Measurements from ENCODE around the gene FYN.

FYN gene

DNA sequence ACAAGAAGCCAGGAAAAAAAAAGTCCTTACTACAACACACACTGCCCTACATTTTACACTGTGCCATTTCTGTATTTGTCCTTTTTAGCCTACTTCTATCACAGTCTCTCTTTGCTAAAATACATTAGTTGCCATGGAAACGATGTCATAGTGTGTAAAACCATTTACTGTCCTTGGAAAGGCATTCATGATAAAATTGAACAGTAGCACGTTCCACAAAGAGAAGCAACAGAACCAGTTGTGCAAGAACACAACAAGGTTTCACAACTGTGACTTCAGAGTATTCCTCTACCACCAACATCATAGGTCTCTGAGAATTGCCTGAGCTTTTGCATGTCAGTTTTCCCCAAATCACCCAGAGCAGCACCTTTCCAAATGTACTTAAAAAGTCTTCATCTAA lies 20.5 kb downstream of the FYN start:
- no peak overlapping the region for H3K9ac ChIP-seq (ENCODE audit: low read depth, low read length)
- H3K9me3 ChIP-seq (ENCODE audit: control insufficient read depth, insufficient read depth, low read length): no peaks in the 10 kb centered on the region
- H3K36me3 ChIP-seq (ENCODE audit: insufficient read depth, low read length): no peaks in the 10 kb centered on the region
- peaks cover 30% of the 10 kb centered on the region; the same call in 1 of the 2 replicates for H3K4me1 ChIP-seq (ENCODE audit: insufficient read depth, low read length)

DNA sequence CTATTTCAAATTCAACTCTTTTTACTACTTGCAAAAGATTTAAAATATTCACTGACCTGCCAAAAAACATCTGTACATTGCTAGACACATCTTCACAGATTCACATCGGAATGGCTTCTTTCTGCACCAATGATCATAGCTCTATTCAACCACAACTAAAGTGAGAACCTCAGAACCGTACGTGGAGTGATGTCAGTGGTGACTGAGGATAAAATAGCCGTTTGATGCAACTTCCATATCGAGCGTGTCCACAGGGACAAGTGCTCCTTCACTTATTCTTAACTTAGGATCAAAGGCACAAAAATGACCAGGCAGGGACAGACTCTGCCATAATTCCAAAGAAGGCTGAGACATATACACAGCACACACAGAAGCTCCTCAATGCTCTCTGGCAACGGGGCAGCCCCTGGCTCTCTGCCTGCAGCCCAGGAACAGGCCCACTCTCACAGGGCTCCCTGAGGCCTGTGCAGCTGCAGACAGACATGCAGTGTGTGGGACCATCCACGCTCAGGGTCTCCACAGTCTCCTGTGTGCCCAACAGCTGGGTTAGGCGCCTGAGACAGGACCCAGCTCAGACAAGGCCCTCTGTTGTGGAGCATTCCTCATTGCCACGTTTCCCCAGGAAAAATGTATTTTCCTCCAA lies 22.8 kb downstream of the FYN start:
- no peaks in the 10 kb centered on the region for H3K36me3 ChIP-seq (ENCODE audit: insufficient read depth, low read length)
- no peaks in the 10 kb centered on the region for H3K9me3 ChIP-seq (ENCODE audit: control insufficient read depth, insufficient read depth, low read length)
- H3K4me1 ChIP-seq (ENCODE audit: insufficient read depth, low read length): peaks cover 23% of the 10 kb centered on the region
- no peak overlapping the region for H3K9ac ChIP-seq (ENCODE audit: low read depth, low read length)

DNA sequence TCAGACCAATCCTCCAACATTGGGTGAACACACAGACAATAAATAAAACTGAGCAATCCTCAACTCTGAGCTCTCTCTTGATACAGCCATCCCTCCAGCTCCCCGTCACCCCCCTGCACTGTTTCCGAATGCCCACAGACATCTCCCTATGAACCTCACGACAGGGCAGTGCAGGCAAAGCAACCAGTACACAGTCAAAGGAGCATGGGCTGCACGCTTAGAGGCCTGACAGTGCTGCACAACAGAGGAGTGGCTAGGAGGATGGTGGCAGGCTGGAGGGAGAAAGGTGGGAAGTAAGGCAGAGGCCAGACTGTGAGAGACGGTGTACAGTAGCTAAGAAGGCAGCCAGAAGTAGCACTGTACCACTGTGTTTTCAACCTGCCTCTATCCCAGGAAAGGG lies 24.0 kb downstream of the FYN start:
- H3K4me1 ChIP-seq (ENCODE audit: insufficient read depth, low read length): peaks cover 26% of the 10 kb centered on the region
- H3K9ac ChIP-seq (ENCODE audit: low read depth, low read length): no peak overlapping the region
- no peaks in the 10 kb centered on the region for H3K9me3 ChIP-seq (ENCODE audit: control insufficient read depth, insufficient read depth, low read length)
- no peaks in the 10 kb centered on the region for H3K36me3 ChIP-seq (ENCODE audit: insufficient read depth, low read length)

DNA sequence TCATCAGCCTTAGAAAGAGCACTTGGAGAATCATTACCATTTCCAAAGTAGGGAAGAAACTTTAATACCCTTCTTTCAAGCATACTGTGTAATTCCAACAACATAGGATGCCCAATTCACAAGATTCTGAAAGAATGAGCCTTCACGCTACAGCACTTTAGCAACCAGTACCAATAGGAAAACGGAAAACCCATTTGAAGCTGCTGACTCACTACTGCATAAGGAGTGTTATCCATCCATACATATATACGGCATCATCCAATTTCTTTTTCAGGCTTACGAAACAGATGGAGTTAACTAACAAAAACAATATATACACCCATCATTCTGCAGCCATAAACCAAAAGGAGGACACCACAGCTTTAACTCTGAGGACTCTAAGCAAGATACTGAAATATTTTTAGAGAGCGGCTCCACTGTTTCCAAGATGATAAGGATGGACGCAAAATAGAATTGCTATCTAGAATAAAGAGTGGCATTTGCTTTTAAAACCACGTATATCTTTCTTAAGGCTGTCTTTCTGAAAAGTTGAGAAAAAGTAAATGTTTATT lies 24.9 kb downstream of the FYN start:
- Histone ChIP-seq H3K9ac (ENCODE audit: low read depth, low read length) (no peak overlapping the region), H3K9me3 (ENCODE audit: control insufficient read depth, insufficient read depth, low read length) (no peaks in the 10 kb centered on the region), H3K36me3 (ENCODE audit: insufficient read depth, low read length) (no peaks in the 10 kb centered on the region), H3K4me1 (ENCODE audit: insufficient read depth, low read length) (peaks cover 27% of the 10 kb centered on the region)

DNA sequence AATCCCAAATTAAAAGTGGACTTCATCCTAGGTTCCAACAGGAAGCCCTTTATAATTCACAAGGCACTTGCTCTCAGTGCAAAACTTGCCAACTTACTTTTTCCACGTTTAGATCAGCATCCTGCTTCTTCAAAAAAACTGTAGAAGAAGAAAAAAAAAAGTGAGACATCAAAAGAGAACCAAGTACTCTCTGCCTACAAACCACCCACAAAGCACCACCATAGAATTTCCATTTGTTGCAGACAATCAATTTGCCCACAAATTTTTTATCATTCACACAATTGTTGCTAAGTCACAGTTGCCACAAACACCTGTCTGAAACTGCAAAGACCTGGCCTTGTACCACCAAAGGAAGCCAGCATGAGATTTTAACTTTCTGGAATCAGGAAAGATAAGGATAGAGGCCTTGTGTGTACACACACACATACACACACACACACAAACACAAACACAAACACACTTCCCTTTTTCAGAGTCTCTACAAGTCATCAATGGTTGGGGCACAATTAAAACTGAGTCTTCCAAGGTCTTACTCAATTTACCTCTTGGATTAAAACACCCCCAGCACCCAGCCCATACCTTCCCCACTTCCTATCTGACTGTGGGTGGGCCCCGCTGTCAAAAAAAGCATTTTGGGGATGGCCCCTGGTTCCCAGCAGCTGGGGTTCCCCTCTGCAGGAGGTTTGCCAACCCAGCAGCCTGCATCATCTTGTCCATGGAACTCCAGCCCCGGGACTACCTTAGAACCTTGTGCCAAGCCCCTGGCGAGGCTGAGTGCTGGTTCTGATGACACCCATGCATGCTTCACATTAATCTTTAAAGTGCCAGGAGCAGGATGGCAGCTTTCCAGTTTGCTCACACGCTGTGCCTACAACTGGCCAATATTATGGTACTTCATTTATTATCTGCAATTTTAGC lies 26.5 kb downstream of the FYN start:
- H3K4me1 ChIP-seq (ENCODE audit: insufficient read depth, low read length): peaks cover 38% of the 10 kb centered on the region
- H3K9me3 ChIP-seq (ENCODE audit: control insufficient read depth, insufficient read depth, low read length): no peaks in the 10 kb centered on the region; the same call in 1 of the 2 replicates
- H3K36me3 ChIP-seq (ENCODE audit: insufficient read depth, low read length): no peaks in the 10 kb centered on the region
- no peak overlapping the region for H3K9ac ChIP-seq (ENCODE audit: low read depth, low read length)

DNA sequence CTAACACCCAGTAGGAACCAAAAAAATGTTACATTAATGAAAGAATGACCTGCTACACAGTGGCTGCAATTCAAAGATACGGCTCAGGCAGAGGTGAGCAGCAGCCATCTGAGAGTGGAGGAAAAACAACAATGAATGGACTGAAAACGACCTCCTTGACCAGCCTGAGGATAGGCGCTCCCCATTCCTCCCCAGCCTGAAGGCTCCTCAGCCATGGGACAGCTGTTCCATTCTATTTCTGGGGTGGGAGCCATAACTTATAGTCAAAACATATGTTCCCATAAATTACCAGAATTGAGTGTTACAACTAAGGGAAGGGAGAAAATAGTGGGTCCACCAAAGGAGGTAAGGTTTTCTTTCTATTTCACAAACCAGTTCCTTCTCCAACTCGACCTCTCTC lies 27.2 kb downstream of the FYN start:
- H3K36me3 ChIP-seq (ENCODE audit: insufficient read depth, low read length): no peaks in the 10 kb centered on the region
- H3K4me1 ChIP-seq (ENCODE audit: insufficient read depth, low read length): peaks cover 40% of the 10 kb centered on the region
- H3K9ac ChIP-seq (ENCODE audit: low read depth, low read length): no peak overlapping the region
- H3K9me3 ChIP-seq (ENCODE audit: control insufficient read depth, insufficient read depth, low read length): no peaks in the 10 kb centered on the region; the same call in 1 of the 2 replicates

DNA sequence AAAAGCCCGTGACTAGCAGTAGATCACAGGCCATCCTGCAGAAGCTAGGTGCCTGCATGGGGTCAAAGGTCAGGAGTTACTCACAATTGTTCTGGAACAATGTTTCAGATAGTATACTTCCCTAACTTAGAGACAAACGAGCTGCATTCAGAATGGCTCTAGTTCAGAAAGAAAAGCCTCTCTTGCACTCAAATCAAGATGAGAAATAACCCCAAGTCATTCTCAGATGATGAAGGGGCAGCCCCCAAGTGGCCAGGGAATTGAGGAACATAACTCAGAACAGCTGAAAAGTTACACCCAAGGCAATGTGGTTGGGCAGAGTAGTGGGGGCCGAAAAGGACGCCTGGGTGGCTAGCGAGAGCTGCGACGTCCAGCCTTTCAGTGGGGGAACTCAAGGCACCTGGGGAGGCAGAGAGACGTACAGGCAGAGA lies 27.8 kb downstream of the FYN start:
- Histone ChIP-seq H3K36me3 (ENCODE audit: insufficient read depth, low read length) (no peaks in the 10 kb centered on the region), H3K4me1 (ENCODE audit: insufficient read depth, low read length) (peaks cover 40% of the 10 kb centered on the region), H3K9ac (ENCODE audit: low read depth, low read length) (no peak overlapping the region), H3K9me3 (ENCODE audit: control insufficient read depth, insufficient read depth, low read length) (no peaks in the 10 kb centered on the region; the same call in 1 of the 2 replicates)

DNA sequence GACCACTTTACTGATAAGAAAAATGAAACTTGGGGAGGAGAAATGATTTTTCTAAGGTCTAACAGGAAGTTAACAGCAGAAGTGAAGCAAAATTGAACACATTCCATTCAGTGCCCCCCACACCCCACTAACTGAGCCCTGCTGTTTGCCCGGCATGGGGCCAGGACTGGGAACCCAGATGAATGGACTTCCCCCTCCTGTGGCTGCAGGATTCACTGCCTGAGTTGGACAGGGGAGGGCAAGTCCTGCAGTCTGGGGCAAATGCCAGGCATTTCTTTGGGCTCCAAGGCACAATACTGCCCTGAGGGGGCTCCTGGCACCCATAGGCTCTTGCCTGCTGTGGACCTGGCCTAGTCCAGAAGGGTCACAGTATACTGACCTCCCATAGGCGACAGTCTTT lies 28.3 kb downstream of the FYN start:
- H3K9me3 ChIP-seq (ENCODE audit: control insufficient read depth, insufficient read depth, low read length): no peaks in the 10 kb centered on the region; the same call in 1 of the 2 replicates
- H3K4me1 ChIP-seq (ENCODE audit: insufficient read depth, low read length): peaks cover 40% of the 10 kb centered on the region
- H3K36me3 ChIP-seq (ENCODE audit: insufficient read depth, low read length): no peaks in the 10 kb centered on the region
- no peak overlapping the region for H3K9ac ChIP-seq (ENCODE audit: low read depth, low read length)

DNA sequence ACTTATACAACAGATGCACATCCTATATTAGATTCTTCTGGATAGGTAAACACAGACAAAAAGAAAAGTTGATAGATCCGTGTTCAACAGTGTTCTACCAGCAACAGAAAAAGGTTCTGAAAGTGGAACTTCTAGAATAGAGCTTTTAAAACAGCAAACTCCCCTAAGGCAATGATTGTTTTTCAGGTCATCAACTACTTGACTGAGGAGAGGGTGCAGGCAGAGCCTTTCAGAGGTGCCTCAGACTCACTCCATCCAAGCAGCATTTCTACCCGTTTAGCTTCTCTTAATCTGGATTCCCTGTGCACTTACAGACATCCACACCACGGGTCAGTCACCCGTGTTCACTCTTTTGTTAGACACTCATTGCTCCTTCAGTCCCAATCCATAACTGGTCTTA lies 28.9 kb downstream of the FYN start:
- Histone ChIP-seq H3K4me1 (ENCODE audit: insufficient read depth, low read length) (peaks cover 40% of the 10 kb centered on the region), H3K36me3 (ENCODE audit: insufficient read depth, low read length) (no peaks in the 10 kb centered on the region), H3K9ac (ENCODE audit: low read depth, low read length) (no peak overlapping the region), H3K9me3 (ENCODE audit: control insufficient read depth, insufficient read depth, low read length) (no peaks in the 10 kb centered on the region; the same call in 1 of the 2 replicates)

DNA sequence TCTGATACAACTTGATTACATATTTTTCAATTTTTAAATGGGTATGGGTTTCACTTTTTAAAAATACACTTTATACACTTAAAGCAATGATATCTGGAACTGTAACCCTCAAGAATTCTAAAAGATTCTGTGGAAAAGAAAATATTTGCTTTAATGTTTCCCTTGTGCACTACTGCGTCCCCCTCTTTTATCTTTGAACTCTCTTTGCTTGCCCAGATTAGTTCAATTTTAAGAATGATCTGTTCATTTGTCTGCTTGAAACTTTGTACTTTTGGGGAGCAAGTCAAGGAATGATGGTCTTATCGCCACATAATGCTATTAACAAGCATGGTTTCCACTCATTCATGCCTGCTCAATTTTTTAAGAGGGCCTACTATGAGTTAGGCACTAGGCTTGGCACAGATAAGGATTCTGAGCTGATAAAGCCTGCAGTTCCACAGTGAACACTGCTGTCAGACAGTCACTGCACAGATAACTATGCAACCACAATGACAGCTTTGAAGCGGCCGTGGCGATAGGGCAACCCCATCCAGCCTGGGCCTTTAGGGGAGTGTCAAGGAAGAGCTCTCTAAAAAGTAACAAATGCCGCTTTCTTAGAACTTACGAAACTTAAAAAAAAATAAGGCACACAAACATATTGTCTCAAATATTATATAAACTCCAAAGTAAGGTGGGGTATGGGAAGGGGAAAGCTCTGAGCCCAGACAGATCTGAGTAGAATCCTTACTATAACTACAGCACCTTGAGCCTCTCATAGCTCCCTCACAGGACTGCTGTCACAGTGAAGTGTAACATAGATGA lies 29.7 kb downstream of the FYN start:
- peaks cover 40% of the 10 kb centered on the region for H3K4me1 ChIP-seq (ENCODE audit: insufficient read depth, low read length)

DNA sequence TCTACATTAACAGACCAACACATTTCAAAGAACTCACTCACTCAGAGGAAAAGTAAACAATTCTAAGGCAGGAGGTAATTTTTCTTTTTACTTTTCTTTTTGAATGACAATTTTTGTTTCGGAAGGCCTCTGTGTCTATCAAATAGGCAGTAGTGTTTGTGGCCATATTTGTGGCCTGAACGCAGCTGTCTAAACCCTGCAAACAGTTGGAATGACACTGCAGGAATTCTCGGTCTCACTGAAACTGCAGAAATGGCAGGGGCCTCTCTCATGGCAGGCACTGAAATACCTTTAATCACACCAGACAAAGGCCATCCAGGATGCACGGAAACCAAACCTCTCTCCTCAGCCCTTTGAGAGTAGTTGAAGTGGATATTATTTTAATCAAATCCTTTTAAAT lies 30.4 kb downstream of the FYN start:
- Histone ChIP-seq H3K4me1 (ENCODE audit: insufficient read depth, low read length) (peaks cover 40% of the 10 kb centered on the region), H3K36me3 (ENCODE audit: insufficient read depth, low read length) (no peaks in the 10 kb centered on the region), H3K9me3 (ENCODE audit: control insufficient read depth, insufficient read depth, low read length) (no peaks in the 10 kb centered on the region; the same call in 1 of the 2 replicates), H3K9ac (ENCODE audit: low read depth, low read length) (no peak overlapping the region)

More for the DNA sequence above, 29.7 kb downstream of the FYN start:
- H3K9ac ChIP-seq (ENCODE audit: low read depth, low read length): no peak overlapping the region
- H3K36me3 ChIP-seq (ENCODE audit: insufficient read depth, low read length): no peaks in the 10 kb centered on the region
- H3K9me3 ChIP-seq (ENCODE audit: control insufficient read depth, insufficient read depth, low read length): no peaks in the 10 kb centered on the region; the same call in 1 of the 2 replicates

DNA sequence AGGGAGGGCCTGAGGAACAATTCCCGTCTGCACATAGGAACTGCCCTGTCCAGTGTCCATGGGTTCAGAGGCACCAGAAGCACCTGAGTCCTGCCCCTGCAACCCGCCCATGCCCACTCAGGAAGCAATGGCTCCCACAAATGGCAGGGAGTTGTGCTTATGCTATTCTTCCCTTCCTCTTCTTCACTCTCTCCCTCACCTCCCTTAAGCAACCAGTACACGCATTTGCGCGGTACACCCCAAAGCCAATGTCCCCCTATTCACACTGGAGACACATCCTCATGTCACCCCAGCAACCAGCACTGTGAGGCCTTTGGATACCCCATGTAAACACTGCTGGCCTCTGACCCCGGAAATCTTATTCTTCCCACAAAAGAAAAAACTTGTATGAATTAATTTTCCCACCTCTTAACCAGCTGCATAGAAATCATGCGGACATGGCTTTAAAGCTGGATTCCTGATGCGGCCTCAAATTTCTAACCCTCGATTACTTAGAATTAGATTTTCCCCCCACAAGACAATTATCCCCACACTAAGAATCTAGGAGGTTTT lies 30.9 kb downstream of the FYN start:
- Histone ChIP-seq H3K36me3 (ENCODE audit: insufficient read depth, low read length) (no peaks in the 10 kb centered on the region), H3K4me1 (ENCODE audit: insufficient read depth, low read length) (peaks cover 40% of the 10 kb centered on the region), H3K9me3 (ENCODE audit: control insufficient read depth, insufficient read depth, low read length) (no peaks in the 10 kb centered on the region; the same call in 1 of the 2 replicates), H3K9ac (ENCODE audit: low read depth, low read length) (no peak overlapping the region)

DNA sequence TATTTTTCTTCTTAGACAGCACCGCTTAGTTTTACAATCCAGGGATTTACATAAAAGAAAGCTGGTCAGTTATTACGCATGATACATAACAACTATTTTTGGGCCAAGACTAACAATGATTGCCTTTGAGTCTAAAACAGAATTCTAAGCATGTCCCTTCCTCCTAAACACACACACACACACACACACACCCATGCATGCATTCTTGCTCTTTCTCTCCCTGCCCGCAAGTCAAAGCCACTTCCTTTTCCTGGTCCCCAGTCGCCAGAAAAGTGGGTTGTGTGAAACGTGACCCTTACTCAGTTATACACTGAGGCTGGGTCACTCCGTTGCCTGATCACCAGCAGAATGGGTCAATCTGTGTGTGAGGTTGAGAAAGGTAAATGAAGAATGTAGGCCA lies 31.4 kb downstream of the FYN start:
- Histone ChIP-seq H3K4me1 (ENCODE audit: insufficient read depth, low read length) (peaks cover 40% of the 10 kb centered on the region), H3K36me3 (ENCODE audit: insufficient read depth, low read length) (no peaks in the 10 kb centered on the region), H3K9ac (ENCODE audit: low read depth, low read length) (no peak overlapping the region), H3K9me3 (ENCODE audit: control insufficient read depth, insufficient read depth, low read length) (no peaks in the 10 kb centered on the region; the same call in 1 of the 2 replicates)

DNA sequence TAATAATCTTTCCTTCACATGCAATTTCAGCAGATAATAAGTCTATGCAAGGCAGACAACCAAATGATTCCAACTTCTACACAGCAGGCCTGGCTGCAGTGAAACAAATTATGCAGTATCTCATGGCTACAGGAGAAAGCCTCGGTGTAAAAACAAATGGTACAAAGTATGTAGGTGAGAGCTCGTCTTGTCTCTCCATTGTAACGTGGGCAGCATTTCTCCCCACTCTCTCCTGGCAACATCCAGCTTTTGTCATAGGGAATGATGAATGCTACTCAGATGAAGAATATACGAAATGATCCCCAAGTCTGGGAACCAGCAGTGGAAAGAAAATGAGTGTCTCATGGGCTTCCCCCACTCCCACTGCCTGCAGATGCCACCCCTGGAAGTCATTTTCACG lies 32.4 kb downstream of the FYN start:
- no peaks in the 10 kb centered on the region; the same call in 1 of the 2 replicates for H3K9me3 ChIP-seq (ENCODE audit: control insufficient read depth, insufficient read depth, low read length)
- no peaks in the 10 kb centered on the region for H3K36me3 ChIP-seq (ENCODE audit: insufficient read depth, low read length)
- H3K4me1 ChIP-seq (ENCODE audit: insufficient read depth, low read length): peaks cover 34% of the 10 kb centered on the region
- no peak overlapping the region for H3K9ac ChIP-seq (ENCODE audit: low read depth, low read length)

All from ES-I3 (cell line).